COLO668 (cell line): Measurements from ENCODE around the gene UBTF.
A peak's percentile ranks its signal among the peaks of the same experiment; 100 is the strongest.

ENCODE experiments used
- DNase-seq: peaks from one replicate; lab custom pipeline; 2025; ENCODE audit not compliant: unreplicated experiment; lab: John Stamatoyannopoulos, UW

Gene UBTF

DNA sequence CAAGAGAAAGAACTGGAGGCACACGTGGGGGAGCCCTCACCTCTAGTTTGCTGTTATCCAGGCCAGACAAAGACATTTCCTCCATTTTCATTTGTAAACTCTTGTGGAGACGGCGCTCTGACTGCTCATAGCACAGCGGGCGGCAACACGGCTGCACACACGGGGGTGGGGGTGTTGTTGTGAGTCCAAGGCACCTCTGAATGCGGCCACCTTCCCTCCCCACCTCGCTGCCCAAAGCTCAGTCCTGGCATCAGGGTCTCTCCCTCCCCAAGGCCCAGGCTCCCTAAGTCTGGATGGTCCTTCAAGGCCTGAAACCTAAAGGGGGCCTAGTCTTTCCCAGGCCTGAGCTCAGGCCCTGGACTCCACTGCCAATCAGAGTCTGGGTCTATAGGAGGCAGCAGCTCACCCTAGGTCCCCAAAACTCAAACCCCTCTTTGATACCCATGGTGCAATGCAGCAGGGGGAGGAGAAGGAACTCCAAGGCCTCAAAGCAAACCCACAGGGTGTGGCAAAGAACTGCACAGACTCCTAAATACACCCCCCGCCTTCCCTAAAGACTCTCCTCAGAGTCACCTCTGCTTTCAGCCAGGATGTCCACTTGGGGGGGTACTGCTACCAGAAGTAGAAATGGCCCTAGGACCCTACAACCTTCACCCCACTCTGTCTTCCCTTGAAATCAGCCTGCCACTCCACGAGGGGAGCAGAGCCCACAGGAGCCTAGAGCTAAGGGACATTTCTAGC lies 21.3 kb downstream of the UBTF start:
- DNase-seq = no peak

DNA sequence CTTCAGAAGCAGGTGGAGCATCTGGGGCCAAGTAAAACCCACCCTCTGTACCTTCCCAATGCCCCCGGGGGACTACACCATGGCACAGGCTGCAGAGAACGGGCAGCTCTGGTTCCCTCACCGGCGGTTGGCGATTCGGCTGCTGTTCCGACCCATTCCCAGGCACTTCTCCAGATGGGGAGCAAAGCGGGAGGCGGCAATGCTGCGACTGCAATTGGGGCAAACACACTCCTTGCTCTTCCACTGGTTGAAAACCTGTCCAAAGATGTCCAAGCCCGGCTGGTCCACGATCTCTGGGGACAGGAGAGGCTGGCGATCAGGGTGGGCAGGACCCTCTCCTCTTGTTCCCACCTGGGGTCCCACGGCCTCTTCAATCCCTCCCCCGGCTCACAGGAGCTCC lies 22.4 kb downstream of the UBTF start:
- no peak for DNase-seq

DNA sequence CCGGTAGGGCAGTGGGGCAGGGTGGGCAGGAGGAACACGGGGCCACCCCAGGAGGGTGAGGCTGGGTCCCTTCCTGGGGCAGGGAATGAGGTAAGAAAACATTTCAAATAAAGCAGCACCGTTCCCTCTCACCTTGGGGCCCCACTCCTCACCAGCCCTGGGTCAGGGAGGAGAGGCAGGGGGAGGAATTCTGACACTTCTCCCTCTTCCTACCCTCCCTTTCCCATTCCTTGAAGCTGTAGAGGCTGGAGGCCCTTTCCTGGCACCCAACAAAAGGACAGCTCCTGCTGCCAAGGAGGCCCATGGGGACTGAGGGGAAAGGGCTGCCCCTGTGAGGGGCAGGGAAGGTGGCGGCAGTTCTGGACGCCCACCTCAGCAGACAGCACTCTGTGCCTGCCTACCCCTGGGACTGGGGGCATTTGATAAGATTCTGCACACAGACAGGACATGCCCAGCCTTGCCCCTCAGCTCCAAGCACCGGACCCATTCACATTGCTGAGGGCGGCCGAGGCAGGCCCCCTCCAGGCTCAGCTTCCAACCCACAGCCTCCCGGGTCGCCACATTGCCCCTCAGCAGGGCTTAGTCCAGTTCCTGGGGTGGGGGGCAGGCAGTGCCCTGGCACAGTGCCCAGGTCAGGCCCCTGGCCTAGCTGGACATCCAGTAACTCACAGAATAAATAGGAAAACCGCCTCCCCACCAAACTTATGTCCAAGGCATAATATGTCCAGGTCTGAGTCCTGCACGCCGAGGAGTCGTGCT lies 26.0 kb downstream of the UBTF start:
- DNase-seq = no peak

DNA sequence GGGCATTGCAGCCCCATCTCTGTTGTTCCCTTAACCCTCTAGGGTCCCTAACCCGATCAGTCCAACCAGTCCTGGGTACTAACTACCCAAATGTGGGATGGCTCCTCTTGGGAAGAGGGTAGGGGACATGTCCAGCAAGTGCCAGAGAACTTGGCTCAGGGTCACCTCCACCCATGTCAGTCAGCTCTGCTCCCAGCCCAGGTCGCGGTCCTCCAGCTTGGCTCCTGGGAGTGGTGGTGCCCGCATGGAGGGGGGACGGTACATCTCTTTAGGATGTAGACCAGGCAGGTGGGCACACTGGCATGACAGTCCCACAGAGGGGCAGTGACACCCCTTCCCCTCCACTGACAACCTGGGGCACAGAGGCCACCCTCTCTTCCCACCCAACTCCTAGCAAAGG lies 26.7 kb downstream of the UBTF start:
- DNase-seq = no peak

DNA sequence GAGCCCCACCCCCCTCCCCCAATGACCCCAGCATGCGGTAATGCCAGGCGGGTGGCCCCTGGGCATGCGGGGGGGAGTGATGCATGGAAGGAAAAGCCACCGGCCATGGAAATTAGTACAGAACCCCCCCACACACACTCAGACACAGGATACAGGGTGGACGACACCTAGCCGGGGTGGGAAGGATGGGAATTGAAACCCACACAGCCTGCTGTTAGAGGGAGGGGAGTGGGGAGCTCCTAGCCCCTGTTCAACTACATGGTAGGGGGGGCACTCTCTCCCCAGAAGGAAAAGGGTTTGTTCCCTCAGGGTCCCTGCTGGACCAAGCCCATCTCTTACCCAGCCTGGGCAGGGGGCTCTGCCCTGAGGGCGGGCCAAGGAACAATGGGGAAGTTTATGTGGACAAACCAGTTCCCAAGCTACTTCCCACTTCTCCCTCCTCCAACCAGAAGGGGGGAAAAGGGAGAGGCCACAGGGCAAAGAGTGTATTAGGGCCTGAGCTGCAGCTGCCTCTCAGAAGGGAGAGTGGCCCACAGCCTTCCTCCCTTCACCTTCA lies 27.5 kb downstream of the UBTF start:
- DNase-seq = no peak

DNA sequence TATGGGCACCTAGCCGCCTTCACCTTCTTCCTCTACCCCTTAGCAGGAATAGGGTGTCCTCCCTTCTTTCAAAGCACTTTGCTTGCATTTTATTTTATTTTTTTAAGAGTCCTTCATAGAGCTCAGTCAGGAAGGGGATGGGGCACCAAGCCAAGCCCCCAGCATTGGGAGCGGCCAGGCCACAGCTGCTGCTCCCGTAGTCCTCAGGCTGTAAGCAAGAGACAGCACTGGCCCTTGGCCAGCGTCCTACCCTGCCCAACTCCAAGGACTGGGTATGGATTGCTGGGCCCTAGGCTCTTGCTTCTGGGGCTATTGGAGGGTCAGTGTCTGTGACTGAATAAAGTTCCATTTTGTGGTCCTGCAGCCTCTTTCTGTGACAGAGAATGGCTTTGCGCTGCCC lies 28.1 kb downstream of the UBTF start:
- no peak for DNase-seq

DNA sequence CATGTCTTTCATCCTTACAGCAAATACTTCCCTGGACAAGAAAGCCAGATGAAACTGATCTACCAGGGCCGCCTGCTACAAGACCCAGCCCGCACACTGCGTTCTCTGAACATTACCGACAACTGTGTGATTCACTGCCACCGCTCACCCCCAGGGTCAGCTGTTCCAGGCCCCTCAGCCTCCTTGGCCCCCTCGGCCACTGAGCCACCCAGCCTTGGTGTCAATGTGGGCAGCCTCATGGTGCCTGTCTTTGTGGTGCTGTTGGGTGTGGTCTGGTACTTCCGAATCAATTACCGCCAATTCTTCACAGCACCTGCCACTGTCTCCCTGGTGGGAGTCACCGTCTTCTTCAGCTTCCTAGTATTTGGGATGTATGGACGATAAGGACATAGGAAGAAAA lies 29.0 kb downstream of the UBTF start:
- DNase-seq = no peak

DNA sequence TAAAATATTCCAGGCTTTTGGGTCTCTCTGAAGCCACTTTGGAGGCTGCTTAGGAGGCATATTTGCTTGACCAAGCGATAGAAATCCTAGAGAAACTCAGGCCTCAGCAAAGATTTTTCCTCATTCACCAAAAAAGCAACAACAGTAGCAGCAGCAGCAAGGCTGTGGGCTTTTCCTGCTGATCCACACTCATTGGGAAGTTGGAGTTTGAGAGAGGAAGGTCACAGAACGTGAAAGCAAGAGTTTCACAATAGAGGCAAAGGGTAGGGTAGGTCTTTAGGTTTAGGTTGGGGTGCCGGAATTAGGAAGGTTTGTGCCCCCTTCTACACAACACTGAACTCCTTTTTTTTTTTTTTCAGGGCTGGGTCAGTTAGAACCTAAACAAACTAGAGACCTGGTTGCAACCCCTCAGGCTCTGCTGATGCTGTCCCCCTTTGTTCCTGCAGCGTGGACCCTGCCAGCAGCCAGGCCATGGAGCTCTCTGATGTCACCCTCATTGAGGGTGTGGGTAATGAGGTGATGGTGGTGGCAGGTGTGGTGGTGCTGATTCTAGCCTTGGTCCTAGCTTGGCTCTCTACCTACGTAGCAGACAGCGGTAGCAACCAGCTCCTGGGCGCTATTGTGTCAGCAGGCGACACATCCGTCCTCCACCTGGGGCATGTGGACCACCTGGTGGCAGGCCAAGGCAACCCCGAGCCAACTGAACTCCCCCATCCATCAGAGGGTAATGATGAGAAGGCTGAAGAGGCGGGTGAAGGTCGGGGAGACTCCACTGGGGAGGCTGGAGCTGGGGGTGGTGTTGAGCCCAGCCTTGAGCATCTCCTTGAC lies 30.7 kb downstream of the UBTF start:
- DNase-seq = no peak

DNA sequence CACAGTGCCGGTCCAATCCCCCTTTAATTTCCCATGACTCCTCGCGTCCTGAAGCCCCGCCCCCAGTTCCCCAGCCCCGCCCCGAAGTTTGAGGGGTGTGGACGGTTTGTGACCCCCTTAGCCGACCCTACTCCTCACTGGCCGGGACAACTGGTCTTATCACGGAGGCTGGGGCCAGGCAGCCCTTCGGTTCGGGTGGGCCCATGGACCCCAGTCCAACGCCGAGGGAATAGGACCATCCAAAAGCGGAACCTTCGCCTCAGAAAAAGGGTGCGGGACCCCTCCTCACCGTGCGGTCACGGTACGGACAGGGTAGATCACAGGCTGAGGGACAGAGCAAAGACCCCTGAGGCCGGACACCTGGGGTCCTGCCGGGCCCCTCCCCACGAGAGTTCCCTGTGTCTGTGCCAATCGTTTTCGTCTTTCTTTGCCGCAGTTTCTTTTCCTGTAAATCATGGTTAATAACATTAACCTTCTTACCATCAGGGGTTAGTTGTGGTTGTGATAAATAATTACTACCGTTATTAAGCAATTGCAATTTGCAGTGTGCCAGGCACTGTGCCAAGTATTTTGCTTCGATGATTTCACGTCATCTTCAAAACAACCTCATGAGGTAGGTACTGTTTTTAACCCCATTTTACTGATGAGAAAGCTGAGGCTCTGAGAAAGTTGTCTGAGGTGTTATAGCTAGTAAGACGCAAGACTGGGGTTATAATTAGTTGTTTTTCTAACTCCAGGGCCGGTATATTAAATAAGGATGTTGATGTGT lies 32.2 kb downstream of the UBTF start:
- DNase-seq = no peak

DNA sequence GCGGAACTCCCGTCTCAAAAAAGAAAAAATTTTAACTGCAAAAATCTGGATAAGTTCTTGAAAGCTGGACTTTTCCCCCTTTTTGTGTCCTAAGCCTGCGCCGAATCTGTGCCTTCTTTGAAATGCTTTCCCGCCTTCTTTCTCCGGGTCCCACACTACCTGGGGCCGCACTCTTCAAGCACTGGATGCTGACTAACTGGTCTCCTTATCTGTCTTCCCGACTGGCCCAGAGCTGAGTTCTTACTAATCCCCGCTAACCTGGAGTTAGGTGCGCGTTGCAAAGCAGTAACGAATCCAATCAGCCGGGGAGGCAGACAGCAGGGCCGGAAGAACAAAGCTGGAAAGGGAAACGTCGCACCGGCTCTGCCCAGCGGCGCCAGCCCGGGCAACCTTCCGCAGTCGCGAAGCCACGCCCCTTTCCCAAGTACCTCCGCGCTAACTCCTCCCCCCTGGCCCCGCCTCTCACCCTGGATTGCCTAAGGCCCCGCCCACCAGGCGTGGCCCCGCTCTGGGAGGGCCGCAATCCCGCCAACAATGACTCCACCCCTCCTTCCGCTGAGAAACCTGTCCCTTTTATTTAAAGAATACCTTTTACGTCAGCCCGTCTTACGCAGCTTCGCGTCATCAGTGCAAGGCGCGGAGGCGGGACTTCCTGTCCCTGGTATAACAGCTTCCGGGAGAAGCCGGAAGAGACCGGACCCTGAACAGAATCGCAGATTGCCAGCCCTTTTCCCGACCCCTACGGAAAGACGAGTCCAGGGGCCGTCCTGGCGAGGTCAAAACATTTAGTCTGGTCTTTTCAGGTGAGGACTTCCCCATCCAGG lies 33.0 kb downstream of the UBTF start, which contains the start of gene TMUB2:
TMUB2 (plus strand) TSS at position 666 of the 824 bp plus-strand sequence. CDS start 737 bp downstream, outside the sequence.
- DNase-seq = peak; percentile 96

DNA sequence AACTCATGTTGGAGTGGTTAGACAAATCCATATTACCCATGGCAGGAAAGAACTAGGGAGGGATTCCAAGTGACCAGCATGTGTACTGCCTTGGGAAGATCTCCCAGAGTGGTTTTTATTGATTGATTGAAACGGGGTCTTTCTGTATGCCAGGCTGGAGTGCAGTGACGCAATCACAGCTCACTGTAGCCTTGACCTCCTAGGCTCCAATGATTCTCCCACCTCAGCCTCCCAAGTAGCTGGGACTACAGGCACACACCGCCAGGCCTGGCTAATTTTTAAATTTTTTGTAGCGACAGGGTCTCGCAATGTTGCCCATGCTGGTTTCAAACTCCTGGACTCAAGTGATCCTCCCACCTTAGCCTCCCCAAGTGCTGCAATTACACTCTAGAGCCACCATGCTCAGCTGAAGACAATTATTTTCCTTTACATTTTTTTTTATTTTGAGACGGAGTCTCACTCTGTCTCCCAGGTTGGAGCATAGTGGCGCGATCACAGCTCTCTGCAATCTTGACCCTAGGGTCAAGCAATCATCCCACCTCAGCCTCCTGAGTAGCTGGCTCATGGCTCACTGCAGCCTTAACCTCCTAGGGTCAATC lies 35.2 kb downstream of the UBTF start:
- no peak for DNase-seq

DNA sequence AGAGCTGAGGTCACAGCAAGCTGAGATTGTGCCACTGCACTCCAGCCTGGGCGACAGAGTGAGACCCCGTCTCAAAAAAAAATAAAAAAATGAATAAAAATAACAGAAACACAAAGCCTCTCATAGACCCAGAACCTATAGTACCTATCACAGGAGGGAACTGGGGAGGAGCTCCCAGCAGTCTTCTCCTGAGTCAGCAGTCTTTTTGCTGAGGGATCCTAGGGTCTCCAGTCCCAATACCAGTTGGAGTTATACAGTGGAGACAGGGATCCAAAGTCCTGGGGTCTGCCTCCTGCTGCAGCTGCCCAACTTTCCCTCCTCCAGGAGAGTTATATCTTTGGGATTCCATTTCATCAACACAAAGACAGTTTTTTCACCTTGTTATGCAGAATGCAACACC lies 36.5 kb downstream of the UBTF start:
- no peak for DNase-seq

DNA sequence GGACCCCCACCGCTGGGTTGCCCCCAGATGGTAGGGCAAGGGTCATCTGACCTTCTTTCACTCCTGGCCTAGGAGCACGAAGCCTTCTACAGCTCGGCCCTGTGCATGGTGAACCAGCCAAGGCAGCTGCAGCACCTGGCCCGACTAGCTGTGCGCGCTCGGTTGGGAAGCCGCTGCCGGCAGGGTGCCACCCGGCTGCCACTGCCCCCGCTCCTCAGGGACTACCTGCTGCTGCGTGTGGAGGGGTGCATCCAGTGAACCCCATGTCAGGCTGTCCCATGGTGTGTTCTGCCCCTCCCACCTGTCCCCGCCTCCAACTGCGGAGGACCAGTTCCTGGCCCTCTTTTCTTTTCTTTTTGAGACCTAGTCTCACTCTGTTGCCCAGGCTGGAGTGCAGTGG lies 41.3 kb downstream of the UBTF start:
- no peak for DNase-seq

DNA sequence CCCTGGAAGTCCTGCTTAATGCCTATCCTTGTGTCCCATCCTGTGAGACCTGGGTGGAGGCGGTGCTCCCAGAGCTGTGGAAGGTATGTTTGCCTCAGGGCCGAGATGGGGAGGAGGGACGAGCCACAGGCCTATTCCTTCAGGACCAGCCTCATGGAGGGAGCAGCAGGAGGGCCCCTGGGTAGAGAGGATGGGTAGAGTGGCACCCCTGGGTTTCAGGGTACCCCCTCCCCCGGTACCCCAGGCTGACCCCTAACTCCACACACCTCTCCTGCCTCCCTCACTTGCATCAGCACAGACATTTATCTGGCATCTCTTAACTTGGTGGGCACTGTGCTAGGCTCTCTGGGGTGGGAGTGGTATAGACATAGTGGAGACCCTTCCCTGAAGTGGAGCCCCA lies 41.8 kb downstream of the UBTF start:
- no peak for DNase-seq

DNA sequence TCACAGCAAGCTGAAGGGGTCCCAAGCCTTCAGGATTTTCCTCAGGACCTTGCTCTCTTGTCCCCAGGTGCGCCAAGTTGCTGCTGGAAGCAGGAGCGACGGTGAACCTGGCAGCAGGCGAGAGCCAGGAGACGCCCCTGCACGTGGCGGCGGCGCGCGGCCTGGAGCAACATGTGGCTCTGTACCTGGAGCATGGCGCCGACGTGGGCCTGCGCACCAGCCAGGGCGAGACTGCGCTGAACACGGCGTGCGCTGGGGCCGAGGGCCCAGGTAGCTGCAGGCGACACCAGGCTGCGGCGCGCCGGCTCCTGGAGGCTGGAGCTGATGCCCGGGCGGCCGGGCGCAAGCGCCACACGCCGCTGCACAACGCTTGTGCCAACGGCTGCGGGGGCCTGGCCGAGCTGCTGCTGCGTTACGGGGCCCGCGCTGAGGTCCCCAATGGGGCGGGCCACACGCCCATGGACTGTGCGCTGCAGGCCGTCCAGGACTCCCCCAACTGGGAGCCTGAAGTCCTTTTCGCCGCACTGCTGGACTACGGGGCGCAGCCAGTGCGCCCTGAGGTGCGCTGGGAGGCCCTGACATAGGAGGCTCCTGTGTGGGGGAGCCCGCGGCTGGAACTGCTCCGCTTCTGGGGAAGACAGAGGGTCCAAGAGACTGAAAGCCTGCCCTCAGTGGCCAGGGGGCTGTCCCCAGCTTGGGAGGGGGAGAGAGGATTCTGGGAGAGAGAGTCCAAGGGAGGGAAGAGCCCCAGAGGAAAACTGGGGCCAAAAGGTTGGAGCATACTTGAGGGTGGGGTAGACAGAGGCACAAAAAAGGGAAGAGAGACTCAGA lies 42.6 kb downstream of the UBTF start:
- DNase-seq = no peak

DNA sequence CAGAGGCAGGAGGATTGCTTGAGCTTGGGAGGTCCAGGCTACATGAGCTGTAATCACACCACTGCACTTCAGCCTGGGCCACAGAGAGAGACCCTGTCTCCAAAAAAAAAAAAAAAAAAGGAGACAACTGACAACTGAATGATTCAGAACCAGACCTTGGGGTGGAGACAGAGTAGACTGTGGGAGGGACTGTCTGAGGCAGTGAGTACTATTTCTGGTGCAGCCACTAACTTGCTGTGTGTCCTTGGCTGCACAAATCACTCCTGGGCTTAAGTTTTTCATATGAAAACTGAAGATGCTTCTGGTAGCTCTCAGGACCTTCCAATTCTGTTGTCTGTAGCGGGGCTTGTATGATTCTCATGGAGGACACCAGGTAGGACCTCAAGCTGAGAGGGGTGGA lies 43.2 kb downstream of the UBTF start:
- no peak for DNase-seq

DNA sequence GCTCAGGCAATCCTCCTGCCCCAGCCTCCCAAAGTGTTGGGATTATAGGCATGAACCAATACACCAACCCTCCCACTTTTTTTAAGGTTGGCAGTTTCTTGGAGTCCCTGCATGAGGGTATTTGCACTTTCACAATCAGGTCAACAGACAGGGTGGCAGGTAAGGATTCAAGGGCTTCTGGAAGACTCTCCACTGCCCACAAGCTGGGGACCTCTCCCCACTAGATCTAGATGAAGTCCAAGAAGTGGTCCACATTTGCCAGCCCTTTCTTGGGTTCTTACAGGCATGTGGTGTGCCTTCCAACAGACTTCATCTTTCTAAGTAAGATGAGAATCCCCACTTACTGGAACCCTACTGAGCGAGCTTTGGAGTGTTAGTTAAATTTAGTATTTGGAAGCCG lies 45.0 kb downstream of the UBTF start:
- DNase-seq = no peak

DNA sequence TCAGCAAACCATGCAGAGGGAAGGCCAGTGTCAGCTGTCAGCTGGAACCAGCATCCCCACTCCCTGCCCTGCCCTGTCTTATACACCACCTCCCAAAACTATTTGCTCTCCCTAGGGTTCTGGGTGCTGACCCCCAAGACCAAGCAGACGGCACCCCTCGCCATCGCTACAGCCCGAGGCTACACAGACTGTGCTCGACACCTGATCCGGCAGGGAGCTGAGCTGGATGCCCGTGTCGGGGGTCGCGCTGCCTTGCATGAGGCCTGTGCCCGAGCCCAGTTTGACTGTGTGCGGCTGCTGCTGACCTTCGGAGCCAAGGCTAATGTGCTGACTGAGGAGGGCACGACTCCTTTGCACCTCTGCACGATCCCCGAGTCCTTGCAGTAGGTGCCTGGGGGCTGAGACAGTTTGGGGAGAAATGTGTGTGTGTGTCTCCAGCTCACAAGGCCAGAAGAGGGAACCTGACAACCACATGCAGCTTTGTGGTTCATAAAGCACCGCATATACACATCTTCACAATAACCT lies 47.5 kb downstream of the UBTF start:
- DNase-seq = no peak
